AG09309 (cell line): ENCODE results near the gene CBLB.

Experiments used
- DNase-seq: peaks from one replicate; pipeline ENCODE4 v3.0.0-alpha.2; 2010; ENCODE audit warnings: low read depth
- H3K4me3 ChIP-seq: 2 replicates; pipeline ENCODE4 v1.5.1; 2011; ENCODE audit warnings: mild to moderate bottlenecking, low read depth, low read length, moderate library complexity; ENCODE audit not compliant: control insufficient read depth
- CTCF ChIP-seq: IDR thresholded peaks from 2 replicates; pipeline ENCODE4 v1.5.1; 2011; ENCODE audit warnings: mild to moderate bottlenecking, low read depth, low read length, inconsistent platforms; ENCODE audit not compliant: insufficient read depth, control insufficient read depth; ENCODE audit errors: missing control alignments

The CBLB gene

GRCh38 chr3:105775368-105775767 lies 93.4 kb downstream of the CBLB start:
- TF ChIP-seq CTCF: no peak
- no peak for DNase-seq
- H3K4me3 ChIP-seq: no peak overlapping the region

GRCh38 chr3:105774444-105775180 lies 94.2 kb downstream of the CBLB start:
- H3K4me3 ChIP-seq: no peak overlapping the region
- DNase-seq: no peak
- no peak for TF ChIP-seq CTCF

GRCh38 chr3:105773291-105773690 lies 95.5 kb downstream of the CBLB start:
- TF ChIP-seq CTCF: no peak
- no peak for DNase-seq
- H3K4me3 ChIP-seq: no peak overlapping the region

GRCh38 chr3:105772635-105773034 lies 96.2 kb downstream of the CBLB start:
- no peak for TF ChIP-seq CTCF
- DNase-seq: no peak
- H3K4me3 ChIP-seq: no peak overlapping the region

GRCh38 chr3:105771392-105771791 lies 97.4 kb downstream of the CBLB start:
- TF ChIP-seq CTCF: no peak
- no peak for DNase-seq
- no peak overlapping the region for H3K4me3 ChIP-seq

GRCh38 chr3:105770410-105770809 lies 98.4 kb downstream of the CBLB start:
- no peak for TF ChIP-seq CTCF
- DNase-seq: no peak
- no peak overlapping the region for H3K4me3 ChIP-seq
